Thoracic aorta (tissue), 2 donors: ENCODE results near the gene SLU7. TPM values are rescaled to one million over a fixed set of nuclear protein-coding genes. Genes with fewer than 3 reads are reported as not detected.

Experiments
- ATAC-seq: fragments of 150-250 bp; one replicate; pipeline ENCODE4 v1.8.0; 2017; ENCODE audit warnings: low read depth; ENCODE audit not compliant: insufficient number of reproducible peaks, low FRiP score
- DNase-seq: peaks from one replicate; pipeline ENCODE4 v3.0.0-alpha.2; 2020; ENCODE audit warnings: low spot score
- H3K27ac ChIP-seq, 2 donors: fragments of 200-600 bp; sonication (generic); 1 replicate in 1 of 2; 2 replicates in 1 of 2; pipeline ENCODE4 v1.5.1; 2016; ENCODE audit warnings: mild to moderate bottlenecking in 2 of 2, moderate library complexity in 2 of 2
- H3K27me3 ChIP-seq: fragments of 200-600 bp; sonication (generic); replicated peaks from 2 replicates; pipeline ENCODE4 v1.6.0; 2016; ENCODE audit warnings: mild to moderate bottlenecking; ENCODE audit not compliant: insufficient read depth
- H3K36me3 ChIP-seq: fragments of 200-600 bp; sonication (generic); one replicate; pipeline ENCODE4 v1.5.1; 2016
- H3K4me1 ChIP-seq, 2 donors: fragments of 200-600 bp; sonication (generic); 1 replicate in 1 of 2; 2 replicates in 1 of 2; pipeline versions ENCODE4 v1.5.1 to v1.6.0; 2016; ENCODE audit warnings: low read depth in 2 of 2, mild to moderate bottlenecking in 1 of 2; ENCODE audit not compliant: control insufficient read depth in 1 of 2
- H3K4me3 ChIP-seq: fragments of 200-600 bp; sonication (generic); 2 replicates; pipeline ENCODE4 v1.5.1; 2016; ENCODE audit warnings: mild to moderate bottlenecking
- H3K9me3 ChIP-seq: fragments of 200-600 bp; sonication (generic); 2 replicates; pipeline ENCODE4 v1.5.1; 2016
- CTCF ChIP-seq: fragments of 200-600 bp; sonication (generic); IDR thresholded peaks from one replicate; pipeline ENCODE4 v1.5.1; 2019; ENCODE audit warnings: antibody characterized with exemption
- total RNA-seq, 2 donors: library from RNA; depleted of rRNA; stranded (reverse); fragments of >200 nt; gene quantifications; one replicate each; pipeline versions ENCODE4 v1.1.0 to v1.2.3, GENCODE V29; 2016

The SLU7 gene
- total RNA-seq, 2 donors from 2014 or later: 62.8 to 63.5 TPM

- H3K9me3 ChIP-seq: no peaks in the 10 kb centered on the region
- ATAC-seq (no peak), DNase-seq (no peak)
- no peak for TF ChIP-seq CTCF
- H3K27ac ChIP-seq: no peak overlapping the region
- H3K4me1 ChIP-seq: peaks cover 0 to 16% of the 10 kb centered on the region in 2 donors
- no peaks in the 10 kb centered on the region for H3K36me3 ChIP-seq
- H3K27me3 ChIP-seq: no peaks in the 10 kb centered on the region
- H3K4me3 ChIP-seq: no peak overlapping the region
These were observed 42.5 kb downstream of the SLU7 start for GRCh38 chr5:160376416-160376815.

GRCh38 chr5:160375701-160376100, 43.2 kb downstream of the SLU7 start:
- Histone ChIP-seq H3K9me3 (no peaks in the 10 kb centered on the region), H3K36me3 (no peaks in the 10 kb centered on the region), H3K4me3 (no peak overlapping the region), H3K4me1 (peaks cover 0 to 16% of the 10 kb centered on the region in 2 donors), H3K27ac (no peak overlapping the region), H3K27me3 (no peaks in the 10 kb centered on the region)
- DNase-seq: no peak
- TF ChIP-seq CTCF: no peak
- ATAC-seq: no peak

- ATAC-seq: no peak
These were observed 43.7 kb downstream of the SLU7 start for GRCh38 chr5:160375166-160375565.

GRCh38 chr5:160371294-160371693, 47.6 kb downstream of the SLU7 start:
- ATAC-seq: no peak
- DNase-seq: no peak
- H3K9me3 ChIP-seq: no peaks in the 10 kb centered on the region
- no peaks in the 10 kb centered on the region for H3K27me3 ChIP-seq
- H3K4me1 ChIP-seq: peaks cover 7 to 44% of the 10 kb centered on the region in 2 donors
- peak overlapping the region in 1 of 2 donors; percentile 25 for H3K27ac ChIP-seq
- H3K4me3 ChIP-seq: no peak overlapping the region
- H3K36me3 ChIP-seq: no peaks in the 10 kb centered on the region
- TF ChIP-seq CTCF: no peak

More at GRCh38 chr5:160375166-160375565, 43.7 kb downstream of the SLU7 start:
- no peak overlapping the region for H3K27ac ChIP-seq
- no peak overlapping the region for H3K4me3 ChIP-seq
- H3K27me3 ChIP-seq: no peaks in the 10 kb centered on the region
- H3K4me1 ChIP-seq: peaks cover 0 to 16% of the 10 kb centered on the region in 2 donors
- H3K9me3 ChIP-seq: no peaks in the 10 kb centered on the region
- DNase-seq: no peak
- no peaks in the 10 kb centered on the region for H3K36me3 ChIP-seq
- no peak for TF ChIP-seq CTCF

GRCh38 chr5:160370713-160371034, 48.2 kb downstream of the SLU7 start:
- Histone ChIP-seq H3K4me3 (peak overlapping the region; percentile 82), H3K27ac (peak overlapping the region; percentile 46 to 66), H3K9me3 (no peaks in the 10 kb centered on the region), H3K4me1 (peaks cover 7 to 43% of the 10 kb centered on the region in 2 donors), H3K36me3 (no peaks in the 10 kb centered on the region), H3K27me3 (no peaks in the 10 kb centered on the region)
- ATAC-seq (no peak), DNase-seq (no peak)
- TF ChIP-seq CTCF: no peak
